Neuronal stem cell (in vitro differentiated cells): ENCODE measurements around the gene SPEM3.

Experiments
- DNase-seq: peaks from one replicate; pipeline ENCODE4 v3.0.0-alpha.2; 2013; ENCODE audit warnings: low spot score
- H2AFZ ChIP-seq: one replicate; pipeline ENCODE4 v1.6.1; 2013; ENCODE audit warnings: mild to moderate bottlenecking, low read length, inconsistent platforms
- H2AK5ac ChIP-seq: 2 replicates; pipeline ENCODE4 v1.6.1; 2013; ENCODE audit warnings: low read depth, mild to moderate bottlenecking, inconsistent platforms, low read length, moderate library complexity, mixed read lengths
- H2BK120ac ChIP-seq: 2 replicates; pipeline ENCODE4 v1.6.1; 2013; ENCODE audit warnings: low read depth, mild to moderate bottlenecking, inconsistent platforms, low read length, moderate library complexity, mixed read lengths
- H2BK12ac ChIP-seq: one replicate; pipeline ENCODE4 v1.6.1; 2013; ENCODE audit warnings: low read length, inconsistent platforms
- H2BK15ac ChIP-seq: 2 replicates; pipeline ENCODE4 v1.6.1; 2013; ENCODE audit warnings: mild to moderate bottlenecking, low read length, inconsistent platforms, mixed read lengths
- H2BK5ac ChIP-seq: one replicate; pipeline ENCODE4 v1.6.1; 2013; ENCODE audit warnings: inconsistent platforms, mild to moderate bottlenecking, low read length, moderate library complexity
- H3K14ac ChIP-seq: one replicate; pipeline ENCODE4 v1.6.1; 2013; ENCODE audit warnings: low read length, inconsistent platforms
- H3K18ac ChIP-seq: 2 replicates; pipeline ENCODE4 v1.6.1; 2013; ENCODE audit warnings: low read length, inconsistent platforms
- H3K23ac ChIP-seq: 2 replicates; pipeline ENCODE4 v1.6.1; 2013; ENCODE audit warnings: low read depth, mild to moderate bottlenecking, mixed read lengths, low read length, inconsistent platforms; ENCODE audit not compliant: poor library complexity
- H3K27ac ChIP-seq: replicated peaks from 3 replicates; pipeline ENCODE4 v1.5.1; 2013; ENCODE audit warnings: low read length, inconsistent platforms
- H3K27me3 ChIP-seq, 3 experiments: 2 replicates each; pipeline ENCODE4 v1.6.1; 2013; ENCODE audit warnings: low read length in 3 of 3, mild to moderate bottlenecking in 2 of 3, inconsistent platforms in 1 of 3, low read depth in 1 of 3, mixed read lengths in 1 of 3, moderate library complexity in 1 of 3; ENCODE audit not compliant: control insufficient read depth in 3 of 3, insufficient read depth in 3 of 3
- H3K36me3 ChIP-seq, 2 donors: replicated peaks in 1 of 2; 2 replicates each; pipeline ENCODE4 v1.6.1; 2013; ENCODE audit warnings: low read length in 2 of 2; ENCODE audit not compliant: control insufficient read depth in 2 of 2, insufficient read depth in 2 of 2
- H3K4ac ChIP-seq: 2 replicates; pipeline ENCODE4 v1.6.1; 2013; ENCODE audit warnings: inconsistent platforms, mild to moderate bottlenecking, low read length, moderate library complexity
- H3K4me1 ChIP-seq, 2 donors: 1 replicate in 1 of 2; 2 replicates in 1 of 2; pipeline ENCODE4 v1.6.1; 2013; ENCODE audit warnings: low read length in 2 of 2, low read depth in 1 of 2; ENCODE audit not compliant: control insufficient read depth in 2 of 2, insufficient read depth in 1 of 2
- H3K4me2 ChIP-seq: one replicate; pipeline ENCODE4 v1.6.1; 2013; ENCODE audit warnings: mild to moderate bottlenecking, low read length, inconsistent platforms; ENCODE audit not compliant: insufficient read depth, poor library complexity, severe bottlenecking
- H3K4me3 ChIP-seq, 2 donors: 2 replicates each; pipeline ENCODE4 v1.5.1; 2013; ENCODE audit warnings: low read length in 2 of 2, mild to moderate bottlenecking in 2 of 2, inconsistent platforms in 1 of 2, moderate library complexity in 1 of 2
- H3K79me1 ChIP-seq: one replicate; pipeline ENCODE4 v1.6.1; 2013; ENCODE audit warnings: low read depth, mild to moderate bottlenecking, inconsistent platforms, low read length, moderate library complexity
- H3K9ac ChIP-seq: one replicate; pipeline ENCODE4 v1.6.1; 2013; ENCODE audit warnings: mild to moderate bottlenecking, low read depth, low read length, inconsistent platforms; ENCODE audit not compliant: poor library complexity
- H3K9me3 ChIP-seq, 2 donors: replicated peaks in 1 of 2; 2 replicates each; pipeline versions ENCODE3 to v1.6.1; 2013; ENCODE audit warnings: low read length in 2 of 2, mild to moderate bottlenecking in 2 of 2, inconsistent platforms in 1 of 2, low read depth in 1 of 2, mixed read lengths in 1 of 2, moderate library complexity in 1 of 2; ENCODE audit not compliant: control insufficient read depth in 2 of 2, insufficient read depth in 1 of 2
- H4K8ac ChIP-seq: one replicate; pipeline ENCODE4 v1.6.1; 2013; ENCODE audit warnings: low read depth, mild to moderate bottlenecking, inconsistent platforms, low read length, moderate library complexity
- H4K91ac ChIP-seq: one replicate; pipeline ENCODE4 v1.6.1; 2013; ENCODE audit warnings: low read length, low read depth, mild to moderate bottlenecking, inconsistent platforms; ENCODE audit not compliant: poor library complexity
- WGBS, 2 donors: extraction: QIAGEN DNeasy Blood & Tissue Kit; methylation state at CpG; one replicate each; pipeline ENCODE4 v1.1.7; 2013; ENCODE audit warnings: missing lambda C conversion rate in 2 of 2, mixed read lengths in 1 of 2; ENCODE audit not compliant: insufficient read length in 2 of 2, insufficient replicate concordance in 1 of 2; ENCODE audit errors: extremely low coverage in 2 of 2; 5-methylcytosine and 5-hydroxymethylcytosine counted together

The SPEM3 gene

GRCh38 chr17:7396147-7396546 lies 32.5 kb upstream of the SPEM3 start:
- Histone ChIP-seq H2BK12ac (no peak overlapping the region), H3K14ac (no peak overlapping the region), H3K36me3 (peaks cover 3 to 15% of the 10 kb centered on the region in 2 donors), H3K79me1 (no peaks in the 10 kb centered on the region), H2BK15ac (no peak overlapping the region), H4K91ac (no peak overlapping the region), H4K8ac (no peak overlapping the region), H2AK5ac (no peak overlapping the region), H3K9me3 (peaks cover 0 to 1% of the 10 kb centered on the region in 2 donors), H3K18ac (no peak overlapping the region), H3K27ac (no peak overlapping the region), H3K4me3 (no peak overlapping the region), H2BK120ac (no peak overlapping the region), H3K9ac (no peak overlapping the region), H3K4me1 (peaks cover 3 to 7% of the 10 kb centered on the region in 2 donors), H3K27me3 (no peaks in the 10 kb centered on the region), H3K23ac (no peak overlapping the region), H2BK5ac (no peak overlapping the region), H3K4ac (no peak overlapping the region), H3K4me2 (no peak overlapping the region), H2AFZ (no peak overlapping the region)
- no peak for DNase-seq
- no CpG with 5 or more reads among the region's 4 CpGs for WGBS, 2 donors

GRCh38 chr17:7398612-7399011 lies 30.0 kb upstream of the SPEM3 start:
- no peak overlapping the region for H3K27ac ChIP-seq
- H3K14ac ChIP-seq = no peak overlapping the region
- H3K18ac ChIP-seq = no peak overlapping the region
- DNase-seq = no peak
- no peak overlapping the region for H4K91ac ChIP-seq
- no CpG with 5 or more reads among the region's 2 CpGs for WGBS, 2 donors
- H2AK5ac ChIP-seq = no peak overlapping the region
- H2AFZ ChIP-seq = no peak overlapping the region
- H3K4ac ChIP-seq = no peak overlapping the region
- no peak overlapping the region for H3K4me3 ChIP-seq
- H3K36me3 ChIP-seq = peaks cover 0 to 5% of the 10 kb centered on the region in 2 donors
- H3K79me1 ChIP-seq = peaks cover 2% of the 10 kb centered on the region
- no peak overlapping the region for H2BK5ac ChIP-seq
- H3K4me1 ChIP-seq = peaks cover 10% of the 10 kb centered on the region in 2 donors
- H2BK15ac ChIP-seq = no peak overlapping the region
- no peak overlapping the region for H3K9ac ChIP-seq
- no peak overlapping the region for H2BK120ac ChIP-seq
- H3K27me3 ChIP-seq = no peaks in the 10 kb centered on the region
- H3K9me3 ChIP-seq = peaks cover 0 to 1% of the 10 kb centered on the region in 2 donors
- H4K8ac ChIP-seq = peak overlapping the region; percentile 43
- no peak overlapping the region for H3K23ac ChIP-seq
- H2BK12ac ChIP-seq = no peak overlapping the region
- H3K4me2 ChIP-seq = no peak overlapping the region

GRCh38 chr17:7403043-7403726 lies 25.5 kb upstream of the SPEM3 start:
- Histone ChIP-seq H3K27ac (peak overlapping the region; percentile 97), H2BK12ac (no peak overlapping the region), H2BK5ac (peak overlapping the region; percentile 98), H3K4me3 (peak overlapping the region; percentile 74 to 88), H3K4ac (no peak overlapping the region), H2AFZ (peak overlapping the region; percentile 89), H3K79me1 (peaks cover 10% of the 10 kb centered on the region), H2BK15ac (peak overlapping the region; percentile 82), H4K91ac (peak overlapping the region; percentile 32), H3K4me2 (peak overlapping the region; percentile 72), H3K9me3 (no peaks in the 10 kb centered on the region), H3K18ac (peak overlapping the region; percentile 39), H2AK5ac (no peak overlapping the region), H3K27me3 (no peaks in the 10 kb centered on the region), H3K14ac (no peak overlapping the region), H3K36me3 (peaks cover 2 to 12% of the 10 kb centered on the region in 2 donors), H3K23ac (no peak overlapping the region), H3K9ac (peak overlapping the region; percentile 92), H3K4me1 (peaks cover 14 to 25% of the 10 kb centered on the region in 2 donors), H2BK120ac (no peak overlapping the region), H4K8ac (no peak overlapping the region)
- WGBS, 2 donors = no CpG with 5 or more reads among the region's 16 CpGs
- peak; percentile 67 for DNase-seq

GRCh38 chr17:7403727-7403976 lies 25.0 kb upstream of the SPEM3 start:
- no peak for DNase-seq
- no CpG with 5 or more reads among the region's 13 CpGs for WGBS, 2 donors

More at GRCh38 chr17:7403727-7403976, 25.0 kb upstream of the SPEM3 start:
- H4K91ac ChIP-seq = no peak overlapping the region
- no peak overlapping the region for H2BK120ac ChIP-seq
- H3K23ac ChIP-seq = peak overlapping the region; percentile 96
- peak overlapping the region; percentile 98 for H2BK5ac ChIP-seq
- H3K9ac ChIP-seq = peak overlapping the region; percentile 92
- H2BK12ac ChIP-seq = no peak overlapping the region
- peak overlapping the region; percentile 89 for H2AFZ ChIP-seq
- H3K27me3 ChIP-seq = no peaks in the 10 kb centered on the region
- peaks cover 5 to 17% of the 10 kb centered on the region in 2 donors for H3K36me3 ChIP-seq
- H3K9me3 ChIP-seq = no peaks in the 10 kb centered on the region
- H3K4me2 ChIP-seq = peak overlapping the region; percentile 72
- no peak overlapping the region for H4K8ac ChIP-seq
- peak overlapping the region; percentile 98 for H3K18ac ChIP-seq
- H3K79me1 ChIP-seq = peaks cover 14% of the 10 kb centered on the region
- H2AK5ac ChIP-seq = no peak overlapping the region
- no peak overlapping the region for H3K4ac ChIP-seq
- H3K14ac ChIP-seq = no peak overlapping the region
- H3K27ac ChIP-seq = peak overlapping the region; percentile 97
- H3K4me3 ChIP-seq = peak overlapping the region; percentile 74 to 88
- peaks cover 14 to 25% of the 10 kb centered on the region in 2 donors for H3K4me1 ChIP-seq
- no peak overlapping the region for H2BK15ac ChIP-seq
